ENCODE measurements around the gene TTLL5. TPM values are rescaled to one million over a fixed set of nuclear protein-coding genes. Genes with fewer than 3 reads are reported as not detected.

Gene TTLL5
- polyA plus RNA-seq, 3 donors, result 4.2 to 7.2 (median 4.7) TPM

GRCh38 chr14:75978249-75978731, 317.2 kb downstream of the TTLL5 start:
- no peak for DNase-seq
- Mint-ChIP-seq H3K27me3 (ENCODE audit: low read depth in 3 of 3) (peaks cover 9 to 32% (median 14%) of the 10 kb centered on the region in 3 donors), H3K27ac (no peak overlapping the region), H3K4me3 (no peak overlapping the region), H3K4me1 (peaks cover 33% of the 10 kb centered on the region), H3K36me3 (peaks cover 0 to 1% of the 10 kb centered on the region in 2 donors), H3K9me3 (no peaks in the 10 kb centered on the region)
- intact Hi-C loops (cut with micrococcal nuclease), result no loop called here
- Histone ChIP-seq H3K9me3 (replicated peaks in 1 of 2; ENCODE audit: control insufficient read depth in 1 of 2, insufficient read depth in 1 of 2, low read length in 2 of 2) (no peaks in the 10 kb centered on the region), H3K4me3 (replicated peaks in 1 of 3; ENCODE audit: low read depth in 2 of 3, low read length in 3 of 3) (no peak overlapping the region), H3K27ac (ENCODE audit: low read depth in 1 of 2, low read length in 2 of 2) (no peak overlapping the region), H3K27me3 (ENCODE audit: control insufficient read depth in 2 of 2, insufficient read depth in 2 of 2, low read length in 2 of 2) (peaks cover 0 to 7% of the 10 kb centered on the region in 2 donors), H3K4me2 (replicated peaks; ENCODE audit: extremely low read depth, low read length, poor library complexity, severe bottlenecking) (no peak overlapping the region), H2AFZ (ENCODE audit: insufficient read depth, low read depth, low read length, poor library complexity, severe bottlenecking) (no peak overlapping the region), H3K4me1 (ENCODE audit: control insufficient read depth in 1 of 2, insufficient read depth in 2 of 2, low read length in 2 of 2) (peaks cover 17 to 20% of the 10 kb centered on the region in 2 donors), H3K36me3 (replicated peaks in 1 of 2; ENCODE audit: control insufficient read depth in 1 of 2, insufficient read depth in 2 of 2, low read length in 2 of 2) (no peaks in the 10 kb centered on the region), H3K79me2 (ENCODE audit: insufficient read depth, low read length) (no peaks in the 10 kb centered on the region), H3K9ac (ENCODE audit: insufficient read depth, low read length, poor library complexity, severe bottlenecking) (no peak overlapping the region), H4K20me1 (ENCODE audit: insufficient read depth, low read length) (no peaks in the 10 kb centered on the region)
- 19% methylated on average over 4 of the region's 10 CpGs for WGBS (ENCODE audit: insufficient coverage)
- no peak for TF ChIP-seq CTCF (IDR thresholded peaks at IDR 0.05)

- Mint-ChIP-seq H3K4me3 (no peak overlapping the region), H3K27ac (no peak overlapping the region), H3K4me1 (peaks cover 33% of the 10 kb centered on the region), H3K27me3 (ENCODE audit: low read depth in 3 of 3) (peaks cover 15 to 39% (median 19%) of the 10 kb centered on the region in 3 donors), H3K36me3 (peaks cover 0 to 1% of the 10 kb centered on the region in 2 donors), H3K9me3 (peaks cover 0 to 2% (median 0%) of the 10 kb centered on the region in 7 donors)
- Histone ChIP-seq H4K20me1 (ENCODE audit: insufficient read depth, low read length) (no peaks in the 10 kb centered on the region), H3K27ac (ENCODE audit: low read depth in 1 of 2, low read length in 2 of 2) (no peak overlapping the region), H3K4me2 (replicated peaks; ENCODE audit: extremely low read depth, low read length, poor library complexity, severe bottlenecking) (no peak overlapping the region), H3K4me3 (replicated peaks in 1 of 3; ENCODE audit: low read depth in 2 of 3, low read length in 3 of 3) (no peak overlapping the region), H3K27me3 (ENCODE audit: control insufficient read depth in 2 of 2, insufficient read depth in 2 of 2, low read length in 2 of 2) (peaks cover 0 to 11% of the 10 kb centered on the region in 2 donors), H3K9ac (ENCODE audit: insufficient read depth, low read length, poor library complexity, severe bottlenecking) (no peak overlapping the region), H3K9me3 (replicated peaks in 1 of 2; ENCODE audit: control insufficient read depth in 1 of 2, insufficient read depth in 1 of 2, low read length in 2 of 2) (no peaks in the 10 kb centered on the region), H3K79me2 (ENCODE audit: insufficient read depth, low read length) (no peaks in the 10 kb centered on the region), H3K36me3 (replicated peaks in 1 of 2; ENCODE audit: control insufficient read depth in 1 of 2, insufficient read depth in 2 of 2, low read length in 2 of 2) (no peaks in the 10 kb centered on the region), H3K4me1 (ENCODE audit: control insufficient read depth in 1 of 2, insufficient read depth in 2 of 2, low read length in 2 of 2) (peaks cover 17 to 20% of the 10 kb centered on the region in 2 donors), H2AFZ (ENCODE audit: insufficient read depth, low read depth, low read length, poor library complexity, severe bottlenecking) (peak overlapping the region; percentile 5)
- intact Hi-C loops (cut with micrococcal nuclease), result no loop called here
- TF ChIP-seq CTCF (IDR thresholded peaks at IDR 0.05), result peak; percentile 37
- no peak for DNase-seq
- WGBS (ENCODE audit: insufficient coverage), result 18% methylated on average over 10 of the region's 14 CpGs
These were observed 318.1 kb downstream of the TTLL5 start for GRCh38 chr14:75979071-75979571.

All from CD14-positive monocyte (primary cell).